ENCODE data around the gene NUTM2A.
"Not testable (repeated sequence)": the region's sequence is repeated elsewhere in the genome, so short reads cannot be mapped to it uniquely, and the experiment has no call there.

The NUTM2A gene

DNA sequence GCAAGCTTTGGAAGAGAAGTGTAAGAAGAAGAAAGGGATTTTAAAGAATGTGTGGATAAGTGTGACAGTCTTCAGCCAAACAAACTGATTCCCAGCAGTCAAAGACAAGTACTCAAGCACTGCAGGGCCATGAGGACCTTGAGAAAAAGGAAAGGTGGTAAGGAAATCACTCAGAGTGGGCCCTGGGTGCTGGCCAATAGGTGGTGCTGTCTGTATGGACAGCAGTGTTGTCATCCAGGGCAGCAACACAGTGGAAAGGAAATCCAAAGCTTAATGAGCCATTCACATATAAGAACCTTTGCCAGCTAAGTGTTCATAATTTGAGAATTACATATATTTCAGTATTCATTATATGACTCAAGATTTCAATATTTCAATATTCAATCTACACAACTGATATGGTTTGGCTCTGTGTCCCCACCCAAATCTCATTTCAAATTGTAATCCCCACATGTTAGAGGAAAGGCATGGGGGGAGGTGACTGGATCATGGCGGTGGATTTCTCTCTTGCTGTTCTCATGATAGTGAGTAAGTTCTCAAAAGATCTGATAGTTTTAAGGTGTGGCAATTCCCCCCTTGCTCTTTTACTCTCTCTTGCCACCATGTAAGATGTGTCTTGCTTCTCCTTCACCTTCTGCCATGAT lies 55.6 kb downstream of the NUTM2A start:
- not testable (repeated sequence) for DNase-seq
